Activated CD8-positive, alpha-beta T cell treated with anti-CD3 and anti-CD28 coated beads for 36 hours (primary cell): Measurements from ENCODE around the gene PXN. TPM values are rescaled to one million over a fixed set of nuclear protein-coding genes. Genes with fewer than 3 reads are reported as not detected.
"Not testable (repeated sequence)": the region's sequence is repeated elsewhere in the genome, so short reads cannot be mapped to it uniquely, and the experiment has no call there.

Source experiments
- ATAC-seq: fragments of 200-7000 bp; cut with Tn5 transposase; one replicate; pipeline ENCODE4 v1.10.0; 2021; ENCODE audit warnings: mild to moderate bottlenecking, moderate library complexity
- CTCF ChIA-PET: fragments of 350-600 bp; sonication (Branson Sonifier 250); formaldehyde crosslinking; loops from one replicate; lab custom pipeline; 2021; ENCODE audit warnings: antibody characterized with exemption; lab: Charles Lee
- POLR2A ChIA-PET: fragments of 350-600 bp; sonication (Branson Sonifier 250); formaldehyde crosslinking; loops from one replicate; lab custom pipeline; 2021; ENCODE audit warnings: antibody characterized with exemption; lab: Charles Lee
- DNase-seq: peaks from one replicate; pipeline ENCODE4 v3.0.0-alpha.2; 2020
- H3K27ac Mint-ChIP-seq: one replicate; pipeline ENCODE4 v1.8.0; 2021; ENCODE audit warnings: mild to moderate bottlenecking, mixed read lengths
- H3K27me3 Mint-ChIP-seq: one replicate; pipeline ENCODE4 v1.8.0; 2021; ENCODE audit warnings: mixed read lengths
- H3K36me3 Mint-ChIP-seq: one replicate; pipeline ENCODE4 v1.8.0; 2021; ENCODE audit warnings: low read depth, mixed read lengths
- H3K4me1 Mint-ChIP-seq: one replicate; pipeline ENCODE4 v1.8.0; 2021; ENCODE audit warnings: low read depth, mixed read lengths
- H3K4me3 Mint-ChIP-seq: one replicate; pipeline ENCODE4 v1.8.0; 2021; ENCODE audit warnings: mild to moderate bottlenecking, moderate library complexity, mixed read lengths
- H3K9me3 Mint-ChIP-seq: one replicate; pipeline ENCODE4 v1.8.0; 2021; ENCODE audit warnings: mixed read lengths
- CTCF ChIP-seq: fragments of 200-600 bp; IDR thresholded peaks from one replicate; pipeline ENCODE4 v1.8.0; 2022; ENCODE audit warnings: antibody characterized with exemption, mild to moderate bottlenecking
- intact Hi-C: fragments of 100-400 bp; cut with micrococcal nuclease; formaldehyde crosslinking; loops from one replicate; pipeline ENCODE4 v1.10.0; 2022
- total RNA-seq, 2 experiments: library from RNA; stranded (reverse); gene quantifications; one replicate each; pipeline ENCODE4 v1.2.3, GENCODE V29; 2021

The PXN gene
- total RNA-seq, 2 experiments from 2014 or later, result 40.2 to 45.3 TPM

- H3K9me3 Mint-ChIP-seq, result no peaks in the 10 kb centered on the region
- DNase-seq (no peak), ATAC-seq (no peak)
- H3K27ac Mint-ChIP-seq, result no peak overlapping the region
- POLR2A ChIA-PET, result interaction anchor here (0.6 to 7.8 kb wide), 9 partner anchors 10 to 1651 kb away, joined by 3 to 82 read pairs (median 4); partner anchors contain the start of genes PXN, RNU4-1, RNU4-2 and RPLP0
- H3K4me3 Mint-ChIP-seq, result no peak overlapping the region
- no peak for TF ChIP-seq CTCF
- H3K4me1 Mint-ChIP-seq, result peaks cover 65% of the 10 kb centered on the region
- no peaks in the 10 kb centered on the region for H3K27me3 Mint-ChIP-seq
- intact Hi-C loops, result no loop called here
- CTCF ChIA-PET, result interaction anchor here (1.1 to 7.1 kb wide), 5 partner anchors 11 to 37 kb away, joined by 3 to 65 read pairs (median 22); partner anchors contain the start of genes PXN and RPLP0
- H3K36me3 Mint-ChIP-seq, result no peaks in the 10 kb centered on the region
Measured at GRCh38 chr12:120238217-120238616, 27.3 kb downstream of the PXN start.

- Mint-ChIP-seq H3K9me3 (no peaks in the 10 kb centered on the region), H3K27ac (no peak overlapping the region), H3K27me3 (no peaks in the 10 kb centered on the region), H3K36me3 (no peaks in the 10 kb centered on the region), H3K4me3 (no peak overlapping the region), H3K4me1 (peaks cover 68% of the 10 kb centered on the region)
- no peak for DNase-seq
- POLR2A ChIA-PET, result interaction anchor here (0.7 to 7.8 kb wide), 9 partner anchors 9 to 54 kb away, joined by 3 to 82 read pairs (median 4); partner anchors contain the start of genes PXN, RNU4-1, RNU4-2 and RPLP0
- intact Hi-C loops, result no loop called here
- ATAC-seq, result no peak
- no peak for TF ChIP-seq CTCF
- CTCF ChIA-PET, result interaction anchor here (1.1 to 7.1 kb wide), 5 partner anchors 10 to 36 kb away, joined by 3 to 65 read pairs (median 22); partner anchors contain the start of genes PXN and RPLP0
Measured at GRCh38 chr12:120237360-120238171, 28.0 kb downstream of the PXN start.

- peaks cover 70% of the 10 kb centered on the region for H3K4me1 Mint-ChIP-seq
- H3K4me3 Mint-ChIP-seq, H3K9me3 Mint-ChIP-seq, intact Hi-C loops, H3K27ac Mint-ChIP-seq, H3K36me3 Mint-ChIP-seq, DNase-seq, H3K27me3 Mint-ChIP-seq, ATAC-seq: not testable (repeated sequence)
- POLR2A ChIA-PET, result interaction anchor here (1.2 to 7.8 kb wide), 5 partner anchors 9 to 55 kb away, joined by 4 to 82 read pairs (median 5); partner anchors contain the start of genes RNU4-1, RNU4-2 and RPLP0
- CTCF ChIA-PET, result interaction anchor here (0.8 to 7.1 kb wide), 8 partner anchors 10 to 54 kb away, joined by 3 to 65 read pairs (median 6); partner anchors contain the start of genes PXN and RNU4-2
Measured at GRCh38 chr12:120236809-120237208, 28.7 kb downstream of the PXN start.

GRCh38 chr12:120235369-120236323 lies 29.9 kb downstream of the PXN start:
- CTCF ChIA-PET, result interaction anchor here (0.8 to 7.1 kb wide), 14 partner anchors 8 to 55 kb away, joined by 3 to 65 read pairs (median 5); partner anchors contain the start of genes PXN, RNU4-2 and RPLP0
- H3K27me3 Mint-ChIP-seq, result no peaks in the 10 kb centered on the region
- no peaks in the 10 kb centered on the region for H3K36me3 Mint-ChIP-seq
- no peaks in the 10 kb centered on the region for H3K9me3 Mint-ChIP-seq
- peak; percentile 20 for DNase-seq
- H3K4me3 Mint-ChIP-seq, result no peak overlapping the region
- ATAC-seq, result no peak
- peak overlapping the region; percentile 7 for H3K27ac Mint-ChIP-seq
- POLR2A ChIA-PET, result interaction anchor here (0.7 to 7.8 kb wide), 5 partner anchors 12 to 56 kb away, joined by 3 to 82 read pairs (median 3); partner anchors contain the start of genes RNU4-1 and RNU4-2
- no peak for TF ChIP-seq CTCF
- intact Hi-C loops, result no loop called here
- peaks cover 70% of the 10 kb centered on the region for H3K4me1 Mint-ChIP-seq
